ENCODE data around the gene FSCN2. TPM values are rescaled to one million over a fixed set of nuclear protein-coding genes. Genes with fewer than 3 reads are reported as not detected.

Gene FSCN2
- total RNA-seq, 1 donor from 2014 or later, result 0.76 TPM

- no peak for ATAC-seq
Measured at GRCh38 chr17:81558115-81558468, 29.9 kb downstream of the FSCN2 start.

GRCh38 chr17:81558941-81559806 lies 31.0 kb downstream of the FSCN2 start:
- peak; percentile 6 for ATAC-seq

- no peak for ATAC-seq
Measured at GRCh38 chr17:81561494-81561885, 33.3 kb downstream of the FSCN2 start.

GRCh38 chr17:81563861-81564586 lies 35.8 kb downstream of the FSCN2 start:
- ATAC-seq, result no peak

- no peak for ATAC-seq
Measured at GRCh38 chr17:81564778-81565177, 36.6 kb downstream of the FSCN2 start.

- no peak for ATAC-seq
Measured at GRCh38 chr17:81565231-81565630, 37.1 kb downstream of the FSCN2 start.

- peak; percentile 62 for ATAC-seq
Measured at GRCh38 chr17:81566461-81567126, 38.4 kb downstream of the FSCN2 start.

GRCh38 chr17:81567191-81567590 lies 39.0 kb downstream of the FSCN2 start:
- no peak for ATAC-seq

- no peak for ATAC-seq
Measured at GRCh38 chr17:81568416-81568815, 40.2 kb downstream of the FSCN2 start.

GRCh38 chr17:81569986-81570514 lies 41.9 kb downstream of the FSCN2 start:
- no peak for ATAC-seq

- ATAC-seq, result no peak
Measured at GRCh38 chr17:81570964-81571363, 42.8 kb downstream of the FSCN2 start.

GRCh38 chr17:81572563-81573168 lies 44.5 kb downstream of the FSCN2 start:
- ATAC-seq, result no peak

- ATAC-seq, result no peak
Measured at GRCh38 chr17:81573794-81574642, 45.8 kb downstream of the FSCN2 start.

GRCh38 chr17:81574643-81574956 lies 46.4 kb downstream of the FSCN2 start:
- no peak for ATAC-seq

GRCh38 chr17:81575836-81576235 lies 47.7 kb downstream of the FSCN2 start:
- ATAC-seq, result no peak

GRCh38 chr17:81576621-81577277 lies 48.6 kb downstream of the FSCN2 start:
- ATAC-seq, result no peak

GRCh38 chr17:81577278-81578000 lies 49.3 kb downstream of the FSCN2 start:
- peak; percentile 40 for ATAC-seq

GRCh38 chr17:81578038-81578441 lies 49.9 kb downstream of the FSCN2 start:
- ATAC-seq, result peak; percentile 4

- no peak for ATAC-seq
Measured at GRCh38 chr17:81578561-81579225, 50.5 kb downstream of the FSCN2 start.

- ATAC-seq, result no peak
Measured at GRCh38 chr17:81579298-81579697, 51.1 kb downstream of the FSCN2 start.

Data from esophagus mucosa (tissue), 1 donor.